ENCODE results near the gene DPT.

Gene DPT

GRCh38 chr1:168763031-168763430 is 34.0 kb upstream of the DPT start:
- no peak overlapping the region for H3K27ac ChIP-seq
- H3K36me3 ChIP-seq (ENCODE audit: insufficient read depth, low read length), result no peaks in the 10 kb centered on the region
- DNase-seq (ENCODE audit: low read depth, low spot score), result no peak
- H3K9ac ChIP-seq (ENCODE audit: insufficient read length), result no peak overlapping the region
- H3K9me3 ChIP-seq (ENCODE audit: low read depth, low read length), result no peaks in the 10 kb centered on the region
- H3K4me3 ChIP-seq, result no peak overlapping the region
- TF ChIP-seq POLR2AphosphoS5 (IDR thresholded peaks at IDR 0.05; ENCODE audit: borderline replicate concordance, low read depth, low read length), result no peak
- TF ChIP-seq FOXP2 (optimal IDR thresholded peaks at IDR 0.05; ENCODE audit: control extremely low read depth, extremely low read length, insufficient read depth), result no peak

- DNase-seq (ENCODE audit: low read depth, low spot score), result no peak
- no peak overlapping the region for H3K9ac ChIP-seq (ENCODE audit: insufficient read length)
- no peak overlapping the region for H3K27ac ChIP-seq
- TF ChIP-seq EZH2 (IDR thresholded peaks at IDR 0.05) (no peak), FOXP2 (optimal IDR thresholded peaks at IDR 0.05; ENCODE audit: control extremely low read depth, extremely low read length, insufficient read depth) (no peak), POLR2AphosphoS5 (IDR thresholded peaks at IDR 0.05; ENCODE audit: borderline replicate concordance, low read depth, low read length) (no peak)
- no peak overlapping the region for H3K4me3 ChIP-seq
- H3K36me3 ChIP-seq (ENCODE audit: insufficient read depth, low read length), result no peaks in the 10 kb centered on the region
- no peaks in the 10 kb centered on the region for H3K9me3 ChIP-seq (ENCODE audit: low read depth, low read length)
Measured at GRCh38 chr1:168762473-168762872, 33.5 kb upstream of the DPT start.

- H3K36me3 ChIP-seq (ENCODE audit: insufficient read depth, low read length), result no peaks in the 10 kb centered on the region
- no peak overlapping the region for H3K9ac ChIP-seq (ENCODE audit: insufficient read length)
- no peak for TF ChIP-seq POLR2AphosphoS5 (IDR thresholded peaks at IDR 0.05; ENCODE audit: borderline replicate concordance, low read depth, low read length)
- no peak for TF ChIP-seq EZH2 (IDR thresholded peaks at IDR 0.05)
- no peaks in the 10 kb centered on the region for H3K9me3 ChIP-seq (ENCODE audit: low read depth, low read length)
- no peak overlapping the region for H3K4me3 ChIP-seq
- no peak overlapping the region for H3K27ac ChIP-seq
- no peak for DNase-seq (ENCODE audit: low read depth, low spot score)
Measured at GRCh38 chr1:168760781-168761180, 31.8 kb upstream of the DPT start.

GRCh38 chr1:168760241-168760640 is 31.2 kb upstream of the DPT start:
- Histone ChIP-seq H3K4me3 (no peak overlapping the region), H3K36me3 (ENCODE audit: insufficient read depth, low read length) (no peaks in the 10 kb centered on the region), H3K9ac (ENCODE audit: insufficient read length) (no peak overlapping the region), H3K27ac (no peak overlapping the region), H3K9me3 (ENCODE audit: low read depth, low read length) (no peaks in the 10 kb centered on the region)
- no peak for DNase-seq (ENCODE audit: low read depth, low spot score)
- TF ChIP-seq POLR2AphosphoS5 (IDR thresholded peaks at IDR 0.05; ENCODE audit: borderline replicate concordance, low read depth, low read length) (no peak), FOXP2 (optimal IDR thresholded peaks at IDR 0.05; ENCODE audit: control extremely low read depth, extremely low read length, insufficient read depth) (no peak), EZH2 (IDR thresholded peaks at IDR 0.05) (no peak)

GRCh38 chr1:168759077-168759476 is 30.1 kb upstream of the DPT start:
- DNase-seq (ENCODE audit: low read depth, low spot score), result no peak
- no peak overlapping the region for H3K4me3 ChIP-seq
- TF ChIP-seq FOXP2 (optimal IDR thresholded peaks at IDR 0.05; ENCODE audit: control extremely low read depth, extremely low read length, insufficient read depth) (no peak), POLR2AphosphoS5 (IDR thresholded peaks at IDR 0.05; ENCODE audit: borderline replicate concordance, low read depth, low read length) (no peak), EZH2 (IDR thresholded peaks at IDR 0.05) (no peak)
- H3K9ac ChIP-seq (ENCODE audit: insufficient read length), result no peak overlapping the region
- no peaks in the 10 kb centered on the region for H3K9me3 ChIP-seq (ENCODE audit: low read depth, low read length)
- H3K36me3 ChIP-seq (ENCODE audit: insufficient read depth, low read length), result no peaks in the 10 kb centered on the region
- no peak overlapping the region for H3K27ac ChIP-seq

- no peaks in the 10 kb centered on the region for H3K9me3 ChIP-seq (ENCODE audit: low read depth, low read length)
Measured at GRCh38 chr1:168758503-168758902, 29.5 kb upstream of the DPT start.

GRCh38 chr1:168755800-168756418 is 26.9 kb upstream of the DPT start:
- no peak overlapping the region for H3K4me3 ChIP-seq
- H3K27ac ChIP-seq, result no peak overlapping the region
- no peak overlapping the region for H3K9ac ChIP-seq (ENCODE audit: insufficient read length)
- no peaks in the 10 kb centered on the region for H3K36me3 ChIP-seq (ENCODE audit: insufficient read depth, low read length)
- no peak for TF ChIP-seq POLR2AphosphoS5 (IDR thresholded peaks at IDR 0.05; ENCODE audit: borderline replicate concordance, low read depth, low read length)
- no peak for DNase-seq (ENCODE audit: low read depth, low spot score)
- no peaks in the 10 kb centered on the region for H3K9me3 ChIP-seq (ENCODE audit: low read depth, low read length)

More at GRCh38 chr1:168758503-168758902, 29.5 kb upstream of the DPT start:
- no peak overlapping the region for H3K9ac ChIP-seq (ENCODE audit: insufficient read length)
- H3K27ac ChIP-seq, result no peak overlapping the region
- TF ChIP-seq POLR2AphosphoS5 (IDR thresholded peaks at IDR 0.05; ENCODE audit: borderline replicate concordance, low read depth, low read length), result no peak
- no peak for TF ChIP-seq EZH2 (IDR thresholded peaks at IDR 0.05)
- TF ChIP-seq FOXP2 (optimal IDR thresholded peaks at IDR 0.05; ENCODE audit: control extremely low read depth, extremely low read length, insufficient read depth), result no peak
- H3K4me3 ChIP-seq, result no peak overlapping the region
- DNase-seq (ENCODE audit: low read depth, low spot score), result no peak
- no peaks in the 10 kb centered on the region for H3K36me3 ChIP-seq (ENCODE audit: insufficient read depth, low read length)

- Histone ChIP-seq H3K9ac (ENCODE audit: insufficient read length) (no peak overlapping the region), H3K27ac (no peak overlapping the region), H3K36me3 (ENCODE audit: insufficient read depth, low read length) (no peaks in the 10 kb centered on the region), H3K9me3 (ENCODE audit: low read depth, low read length) (no peaks in the 10 kb centered on the region), H3K4me3 (no peak overlapping the region)
- TF ChIP-seq POLR2AphosphoS5 (IDR thresholded peaks at IDR 0.05; ENCODE audit: borderline replicate concordance, low read depth, low read length) (no peak), FOXP2 (optimal IDR thresholded peaks at IDR 0.05; ENCODE audit: control extremely low read depth, extremely low read length, insufficient read depth) (no peak), EZH2 (IDR thresholded peaks at IDR 0.05) (no peak)
- DNase-seq (ENCODE audit: low read depth, low spot score), result no peak
Measured at GRCh38 chr1:168752171-168752832, 23.3 kb upstream of the DPT start.

GRCh38 chr1:168751195-168751650 is 22.2 kb upstream of the DPT start:
- Histone ChIP-seq H3K27ac (no peak overlapping the region), H3K9ac (ENCODE audit: insufficient read length) (no peak overlapping the region), H3K36me3 (ENCODE audit: insufficient read depth, low read length) (no peaks in the 10 kb centered on the region), H3K9me3 (ENCODE audit: low read depth, low read length) (no peaks in the 10 kb centered on the region), H3K4me3 (no peak overlapping the region)
- DNase-seq (ENCODE audit: low read depth, low spot score), result no peak
- no peak for TF ChIP-seq POLR2AphosphoS5 (IDR thresholded peaks at IDR 0.05; ENCODE audit: borderline replicate concordance, low read depth, low read length)
- no peak for TF ChIP-seq FOXP2 (optimal IDR thresholded peaks at IDR 0.05; ENCODE audit: control extremely low read depth, extremely low read length, insufficient read depth)
- no peak for TF ChIP-seq EZH2 (IDR thresholded peaks at IDR 0.05)

Measured in SK-N-MC (cell line).